Lower leg skin (tissue), 4 donors: ENCODE results near the gene ERICH6B. TPM values are rescaled to one million over a fixed set of nuclear protein-coding genes. Genes with fewer than 3 reads are reported as not detected.
"Not testable (repeated sequence)": the region's sequence is repeated elsewhere in the genome, so short reads cannot be mapped to it uniquely, and the experiment has no call there.

Source experiments
- DNase-seq, 2 donors: peaks; one replicate each; pipeline ENCODE4 v3.0.0-alpha.2; 2019; ENCODE audit warnings: low spot score in 2 of 2
- H3K4me3 ChIP-seq: fragments of 200-600 bp; sonication (generic); 2 replicates; pipeline ENCODE4 v1.5.1; 2017; ENCODE audit warnings: mild to moderate bottlenecking, low read depth; ENCODE audit not compliant: poor library complexity, severe bottlenecking
- POLR2A ChIP-seq, 2 donors: fragments of 450-650 bp; IDR thresholded peaks; one replicate each; pipeline ENCODE4 v1.6.1; 2016 to 2017; ENCODE audit warnings: antibody characterized with exemption in 2 of 2, mild to moderate bottlenecking in 1 of 2, moderate library complexity in 1 of 2
- WGBS, 2 donors: methylation state at CpG; one replicate each; pipeline ENCODE4 v1.1.5; 2018; 5-methylcytosine and 5-hydroxymethylcytosine counted together
- intact Hi-C: fragments of 100-400 bp; cut with DNase I; formaldehyde crosslinking; loops from one replicate; pipeline ENCODE4 v1.15.0; 2023; ENCODE audit warnings: low total_unique reads
- total RNA-seq, 4 donors: library from RNA; depleted of rRNA; stranded (reverse); fragments of >200 nt; gene quantifications; one replicate each; pipeline ENCODE4 v1.1.0, GENCODE V29; 2016
- TF ChIP-seq, protein P1 (sequence below), 3 donors: fragments of 450-650 bp; IDR thresholded peaks; one replicate each; pipeline ENCODE4 v1.5.1; 2016; ENCODE audit warnings: antibody characterized with exemption in 3 of 3, mild to moderate bottlenecking in 3 of 3, moderate library complexity in 2 of 3

Gene ERICH6B
- total RNA-seq, 4 donors from 2014 or later: not detected

DNA sequence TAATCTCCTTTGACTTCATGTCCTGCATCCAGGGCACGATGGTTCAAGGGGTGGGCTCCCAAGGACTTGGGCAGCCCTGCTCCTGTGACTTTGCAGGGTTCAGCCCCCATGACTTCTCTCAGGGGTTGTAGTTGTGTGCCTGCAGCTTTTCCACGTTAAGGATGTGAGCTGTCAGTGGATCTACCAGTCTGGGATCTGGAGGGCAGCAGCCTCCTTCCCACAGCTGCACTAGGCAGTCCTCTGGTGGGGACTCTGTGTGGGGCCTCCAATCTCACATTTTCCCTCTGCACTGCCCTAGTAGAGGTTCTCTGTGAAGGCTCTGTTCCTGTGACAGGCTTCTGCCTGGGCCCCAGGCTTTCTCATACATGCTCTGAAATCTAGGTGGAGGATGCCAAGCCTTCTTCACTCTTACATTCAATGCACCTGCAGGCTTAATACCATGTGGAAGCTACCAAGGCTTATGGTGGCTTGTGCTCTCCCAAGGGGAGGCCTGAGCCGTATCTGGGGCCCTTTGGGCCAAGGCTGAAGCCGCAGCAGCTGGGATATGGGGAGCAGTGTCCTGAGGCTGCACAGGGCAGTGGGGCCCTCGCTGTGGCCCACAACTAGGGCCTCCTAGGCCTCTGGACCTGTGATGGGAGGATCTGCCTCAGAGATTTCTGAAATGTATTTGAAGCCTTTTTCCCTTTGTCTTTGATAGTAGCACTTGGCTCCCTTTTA, 39.3 kb upstream of the ERICH6B start:
- intact Hi-C loops: no loop called here
- 82 to 84% methylated on average over 5 of the region's 5 CpGs for WGBS, 2 donors
- no peak for TF ChIP-seq POLR2A (IDR thresholded peaks at IDR 0.05)
- TF ChIP-seq, protein P1, sequence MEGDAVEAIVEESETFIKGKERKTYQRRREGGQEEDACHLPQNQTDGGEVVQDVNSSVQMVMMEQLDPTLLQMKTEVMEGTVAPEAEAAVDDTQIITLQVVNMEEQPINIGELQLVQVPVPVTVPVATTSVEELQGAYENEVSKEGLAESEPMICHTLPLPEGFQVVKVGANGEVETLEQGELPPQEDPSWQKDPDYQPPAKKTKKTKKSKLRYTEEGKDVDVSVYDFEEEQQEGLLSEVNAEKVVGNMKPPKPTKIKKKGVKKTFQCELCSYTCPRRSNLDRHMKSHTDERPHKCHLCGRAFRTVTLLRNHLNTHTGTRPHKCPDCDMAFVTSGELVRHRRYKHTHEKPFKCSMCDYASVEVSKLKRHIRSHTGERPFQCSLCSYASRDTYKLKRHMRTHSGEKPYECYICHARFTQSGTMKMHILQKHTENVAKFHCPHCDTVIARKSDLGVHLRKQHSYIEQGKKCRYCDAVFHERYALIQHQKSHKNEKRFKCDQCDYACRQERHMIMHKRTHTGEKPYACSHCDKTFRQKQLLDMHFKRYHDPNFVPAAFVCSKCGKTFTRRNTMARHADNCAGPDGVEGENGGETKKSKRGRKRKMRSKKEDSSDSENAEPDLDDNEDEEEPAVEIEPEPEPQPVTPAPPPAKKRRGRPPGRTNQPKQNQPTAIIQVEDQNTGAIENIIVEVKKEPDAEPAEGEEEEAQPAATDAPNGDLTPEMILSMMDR (IDR thresholded peaks at IDR 0.05): no peak
- no peak for DNase-seq
- no peak overlapping the region for H3K4me3 ChIP-seq

DNA sequence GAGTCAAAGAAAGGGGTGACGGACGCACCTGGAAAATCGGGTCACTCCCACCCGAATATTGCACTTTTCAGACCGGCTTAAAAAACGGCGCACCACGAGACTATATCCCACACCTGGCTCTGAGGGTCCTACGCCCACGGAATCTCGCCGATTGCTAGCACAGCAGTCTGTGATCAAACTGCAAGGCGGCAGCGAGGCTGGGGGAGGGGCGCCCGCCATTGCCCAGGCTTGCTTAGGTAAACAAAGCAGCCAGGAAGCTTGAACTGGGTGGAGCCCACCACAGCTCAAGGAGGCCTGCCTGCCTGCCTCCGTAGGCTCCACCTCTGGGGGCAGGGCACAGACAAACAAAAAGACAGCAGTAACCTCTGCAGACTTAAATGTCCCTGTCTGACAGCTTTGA, 29.7 kb upstream of the ERICH6B start:
- WGBS, 2 donors: 68% methylated on average over 15 of the region's 17 CpGs; no CpG with 5 or more reads in 1 of the 2 donors
- DNase-seq, H3K4me3 ChIP-seq, intact Hi-C loops: not testable (repeated sequence)

DNA sequence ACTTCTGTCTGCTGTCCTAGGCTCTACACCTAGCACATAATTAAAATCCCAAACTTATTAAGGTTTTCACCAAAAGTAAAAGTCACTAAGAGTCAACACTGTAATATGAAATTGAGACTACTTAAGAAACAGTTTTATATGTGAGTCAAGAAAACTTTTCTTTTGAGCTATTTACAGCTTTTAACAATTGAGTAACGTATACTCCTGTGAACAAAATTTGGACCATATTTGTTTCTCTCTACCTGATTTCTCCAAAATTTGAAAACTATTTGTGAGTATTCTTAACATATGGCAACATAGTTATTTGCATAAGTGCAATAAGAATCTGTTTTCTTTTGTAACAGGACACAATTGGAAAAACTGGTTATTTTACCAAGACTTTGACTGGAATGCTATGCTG, 26.6 kb upstream of the ERICH6B start:
- intact Hi-C loops, DNase-seq, H3K4me3 ChIP-seq: not testable (repeated sequence)
- 89 to 92% methylated on average over 1 of the region's 1 CpG for WGBS, 2 donors

DNA sequence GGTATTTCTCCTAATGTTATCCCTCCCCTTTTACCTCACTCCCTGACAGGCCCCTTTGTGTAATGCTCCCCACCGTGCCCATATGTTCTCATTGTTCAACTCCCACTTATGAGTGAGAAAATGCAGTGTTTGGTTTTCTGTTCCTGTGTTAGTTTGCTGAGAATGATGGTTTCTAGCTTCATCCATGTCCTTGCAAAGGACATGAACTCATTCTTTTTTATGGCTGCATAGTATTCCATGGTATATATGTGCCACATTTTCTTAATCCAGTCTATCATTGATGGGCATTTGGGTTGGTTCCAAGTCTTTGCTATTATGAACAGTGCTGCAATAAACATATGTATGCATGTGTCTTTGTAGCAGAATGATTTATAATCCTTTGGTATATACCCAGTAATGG, 19.8 kb upstream of the ERICH6B start:
- WGBS, 2 donors: 94 to 97% methylated on average over 1 of the region's 1 CpG
- DNase-seq, intact Hi-C loops, H3K4me3 ChIP-seq: not testable (repeated sequence)

DNA sequence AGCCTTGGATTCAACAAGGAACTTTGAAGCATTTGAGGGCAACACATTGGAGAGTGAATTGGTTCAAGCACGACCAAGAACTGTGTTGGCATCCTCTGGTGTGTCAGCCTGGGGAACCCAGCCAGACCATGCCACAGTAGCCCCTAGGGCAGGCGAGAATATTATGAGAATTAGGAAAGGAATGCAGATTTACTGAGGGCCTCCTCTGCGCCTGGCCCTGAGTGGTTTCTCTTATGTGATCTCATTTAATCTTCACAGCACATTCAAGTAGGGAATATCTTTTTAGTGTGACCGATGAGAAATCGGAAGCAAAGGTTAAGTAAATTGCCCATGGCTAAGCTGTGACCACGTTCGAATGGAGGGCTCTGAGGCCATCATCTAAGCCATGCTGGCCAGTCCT, 15.3 kb upstream of the ERICH6B start:
- no peak overlapping the region for H3K4me3 ChIP-seq
- TF ChIP-seq, protein P1 (IDR thresholded peaks at IDR 0.05): no peak
- no peak for TF ChIP-seq POLR2A (IDR thresholded peaks at IDR 0.05)
- intact Hi-C loops: no loop called here
- no peak for DNase-seq
- WGBS, 2 donors: 79 to 85% methylated on average over 7 of the region's 7 CpGs

DNA sequence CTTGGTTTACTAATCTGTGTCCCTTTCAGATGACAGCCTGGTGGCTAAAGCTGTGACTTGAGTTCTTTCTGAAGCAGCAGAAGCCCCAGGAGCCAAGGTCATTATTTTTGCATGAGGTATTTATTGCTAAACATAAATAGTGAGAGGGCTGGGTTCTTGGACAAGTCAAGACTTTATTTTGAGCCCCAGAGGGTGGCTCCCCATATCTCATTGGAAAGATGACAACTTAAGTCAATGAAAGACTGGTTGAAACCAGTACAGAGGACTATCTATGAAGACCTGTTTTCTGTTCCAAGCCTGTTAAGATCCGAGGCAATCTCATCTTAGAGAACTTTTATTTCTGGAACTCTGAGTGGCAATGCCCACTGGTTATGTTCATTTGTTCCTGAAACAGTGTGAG, 14.4 kb upstream of the ERICH6B start:
- intact Hi-C loops: no loop called here
- no peak for DNase-seq
- WGBS, 2 donors: 41 to 56% methylated on average over 1 of the region's 1 CpG
- H3K4me3 ChIP-seq: no peak overlapping the region
- no peak for TF ChIP-seq POLR2A (IDR thresholded peaks at IDR 0.05)
- TF ChIP-seq, protein P1 (IDR thresholded peaks at IDR 0.05): no peak

DNA sequence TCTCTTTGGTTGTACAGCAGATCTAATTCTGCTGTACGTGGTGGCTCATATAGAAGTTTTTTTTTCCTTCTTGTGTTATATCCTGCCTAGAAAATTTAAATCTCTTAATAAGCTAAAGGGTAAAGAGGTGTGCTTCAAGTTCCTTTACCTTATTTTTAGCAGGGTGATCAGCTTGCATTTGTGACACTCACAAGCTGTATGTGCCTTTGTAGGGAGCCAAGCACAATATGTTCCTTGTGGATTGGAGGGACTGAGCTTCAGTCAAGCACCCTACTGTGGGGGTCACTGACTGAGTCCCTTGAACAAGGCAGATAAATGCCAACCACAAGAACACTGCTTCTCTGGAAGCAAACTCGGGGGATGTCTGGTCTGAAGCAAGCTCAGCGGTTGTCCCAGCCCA, 12.6 kb upstream of the ERICH6B start:
- no peak overlapping the region for H3K4me3 ChIP-seq
- DNase-seq: no peak
- intact Hi-C loops: no loop called here
- TF ChIP-seq, protein P1 (IDR thresholded peaks at IDR 0.05): no peak
- no peak for TF ChIP-seq POLR2A (IDR thresholded peaks at IDR 0.05)
- 75 to 93% methylated on average over 3 of the region's 3 CpGs for WGBS, 2 donors
